Testis (tissue), 3 donors: ENCODE measurements around the gene CACNA1I. TPM values are rescaled to one million over a fixed set of nuclear protein-coding genes. Genes with fewer than 3 reads are reported as not detected.

Experiments used
- DNase-seq: peaks from one replicate; pipeline ENCODE4 v3.0.0-alpha.2; 2019
- H3K27ac ChIP-seq, 2 donors: fragments of 200-600 bp; sonication (generic); one replicate each; pipeline ENCODE4 v1.5.1; 2019
- H3K27me3 ChIP-seq: fragments of 200-600 bp; sonication (generic); one replicate; pipeline ENCODE4 v1.5.1; 2019
- H3K36me3 ChIP-seq: fragments of 200-600 bp; sonication (generic); one replicate; pipeline ENCODE4 v1.5.1; 2017; ENCODE audit warnings: low read depth; ENCODE audit errors: missing control alignments
- H3K4me1 ChIP-seq: fragments of 200-600 bp; sonication (generic); one replicate; pipeline ENCODE4 v1.5.1; 2019
- H3K4me3 ChIP-seq, 2 donors: fragments of 200-600 bp; sonication (generic); one replicate each; pipeline ENCODE4 v1.5.1; 2017 to 2019
- H3K9me3 ChIP-seq: fragments of 200-600 bp; sonication (generic); one replicate; pipeline ENCODE4 v1.5.1; 2017
- CTCF ChIP-seq, 3 experiments: fragments of 450-650 bp in 2 of 3; fragments of 200-600 bp in 1 of 3; sonication (generic) in 1 of 3; IDR thresholded peaks; one replicate each; pipeline ENCODE4 v1.5.1; 2016 to 2019; ENCODE audit warnings: antibody characterized with exemption in 3 of 3, mild to moderate bottlenecking in 2 of 3, moderate library complexity in 1 of 3
- POLR2A ChIP-seq: fragments of 450-650 bp; IDR thresholded peaks from one replicate; pipeline ENCODE4 v1.6.1; 2017; ENCODE audit warnings: antibody characterized with exemption, mild to moderate bottlenecking, moderate library complexity
- WGBS, 2 donors: methylation state at CpG; one replicate each; pipeline ENCODE4 v1.1.5; 2018; 5-methylcytosine and 5-hydroxymethylcytosine counted together
- intact Hi-C: fragments of 100-400 bp; cut with DNase I; formaldehyde crosslinking; loops from one replicate; pipeline ENCODE4 v1.15.1; 2023; ENCODE audit warnings: low total_unique reads
- polyA plus RNA-seq: library from polyadenylated mRNA; stranded (reverse); fragments of 350-450 nt; fragmentation: Illumina TruSeq; extraction: RNeasy Lipid Tissue Mini Kit (QIAGEN cat#74804); gene quantifications from one replicate; pipeline ENCODE4 v1.2.3, GENCODE V29; 2014; ENCODE audit warnings: low read depth, low replicate concordance; ENCODE audit not compliant: insufficient read depth
- total RNA-seq, 2 donors: library from RNA; depleted of rRNA; stranded (reverse); fragments of >200 nt; gene quantifications; one replicate each; pipeline ENCODE4 v1.2.3, GENCODE V29; 2016

CACNA1I gene
- total and polyA plus RNA-seq, 3 donors from 2014 or later = 1.3 to 2.0 (median 1.7) TPM

- H3K4me3 ChIP-seq = no peak overlapping the region
- H3K27me3 ChIP-seq = no peaks in the 10 kb centered on the region
- H3K4me1 ChIP-seq = no peaks in the 10 kb centered on the region
- no peak for DNase-seq
- H3K36me3 ChIP-seq = no peaks in the 10 kb centered on the region
- H3K27ac ChIP-seq = no peak overlapping the region
- intact Hi-C loops = no loop called here
- 5 to 56% methylated on average over 3 to 15 of the region's 15 CpGs for WGBS, 2 donors
- TF ChIP-seq POLR2A (no peak), CTCF (IDR thresholded peaks at IDR 0.05) (no peak)
- H3K9me3 ChIP-seq = no peaks in the 10 kb centered on the region
Observed at GRCh38 chr22:39655831-39656230, 85.3 kb downstream of the CACNA1I start.

- H3K4me1 ChIP-seq = no peaks in the 10 kb centered on the region
- no peak overlapping the region for H3K4me3 ChIP-seq
- H3K27ac ChIP-seq = no peak overlapping the region
- 54 to 57% methylated on average over 12 to 17 of the region's 17 CpGs for WGBS, 2 donors
- H3K27me3 ChIP-seq = no peaks in the 10 kb centered on the region
- no peaks in the 10 kb centered on the region for H3K36me3 ChIP-seq
- intact Hi-C loops = no loop called here
- DNase-seq = no peak
- no peaks in the 10 kb centered on the region for H3K9me3 ChIP-seq
- TF ChIP-seq CTCF (IDR thresholded peaks at IDR 0.05) = no peak
- no peak for TF ChIP-seq POLR2A
Observed at GRCh38 chr22:39656495-39657490, 86.2 kb downstream of the CACNA1I start.

- WGBS, 2 donors = 68% methylated on average over 9 to 10 of the region's 10 CpGs
Observed at GRCh38 chr22:39658367-39658766, 87.8 kb downstream of the CACNA1I start.

GRCh38 chr22:39658806-39659463 is 88.4 kb downstream of the CACNA1I start:
- TF ChIP-seq POLR2A (no peak), CTCF (IDR thresholded peaks at IDR 0.05) (no peak)
- no peaks in the 10 kb centered on the region for H3K9me3 ChIP-seq
- DNase-seq = no peak
- H3K36me3 ChIP-seq = no peaks in the 10 kb centered on the region
- no peaks in the 10 kb centered on the region for H3K27me3 ChIP-seq
- intact Hi-C loops = no loop called here
- no peak overlapping the region for H3K27ac ChIP-seq
- H3K4me3 ChIP-seq = no peak overlapping the region
- peaks cover 10% of the 10 kb centered on the region for H3K4me1 ChIP-seq
- WGBS, 2 donors = 88 to 90% methylated on average over 8 to 18 of the region's 18 CpGs

More at GRCh38 chr22:39658367-39658766, 87.8 kb downstream of the CACNA1I start:
- Histone ChIP-seq H3K27ac (no peak overlapping the region), H3K9me3 (no peaks in the 10 kb centered on the region), H3K4me3 (no peak overlapping the region), H3K36me3 (no peaks in the 10 kb centered on the region), H3K4me1 (peaks cover 6% of the 10 kb centered on the region), H3K27me3 (no peaks in the 10 kb centered on the region)
- intact Hi-C loops = no loop called here
- no peak for TF ChIP-seq CTCF (IDR thresholded peaks at IDR 0.05)
- TF ChIP-seq POLR2A = no peak
- no peak for DNase-seq
